Endothelial cell of umbilical vein (primary cell): ENCODE results near the gene MYF6. TPM values are rescaled to one million over a fixed set of nuclear protein-coding genes. Genes with fewer than 3 reads are reported as not detected.

ENCODE experiments used
- BruUV-seq: library from RNA; stranded (reverse); fragments of 400-500 nt; replicated peaks from 2 replicates; lab custom pipeline; 2021; lab: Mats Ljungman, UMichigan
- CTCF ChIA-PET: fragments of 300-600, 350-600 bp; sonication (Branson Sonifier 250); formaldehyde crosslinking; loops from one replicate; lab custom pipeline; 2021; ENCODE audit warnings: antibody characterized with exemption, inconsistent platforms; lab: Charles Lee
- POLR2A ChIA-PET: fragments of 300-600, 350-600 bp; sonication (Branson Sonifier 250); formaldehyde crosslinking; loops from one replicate; lab custom pipeline; 2021; ENCODE audit warnings: antibody characterized with exemption, inconsistent platforms; lab: Charles Lee
- DNase-seq: peaks from one replicate; pipeline ENCODE4 v3.0.0-alpha.2; 2011; ENCODE audit warnings: low read depth, low spot score
- FAIRE-seq: peaks from 2 replicates; lab custom pipeline; 2011; peaks lifted over from hg19 to GRCh38; lab: Jason Lieb, UNC
- H2AFZ ChIP-seq: 2 replicates; pipeline ENCODE4 v1.6.0; 2012; ENCODE audit warnings: low read depth, low read length, control low read depth, inconsistent platforms
- H3K27ac ChIP-seq: 2 replicates; pipeline ENCODE4 v1.5.1; 2011; ENCODE audit warnings: low read depth, mild to moderate bottlenecking, control low read depth, low read length, moderate library complexity; ENCODE audit not compliant: insufficient read depth
- H3K27me3 ChIP-seq, 2 experiments: 2 replicates each; pipeline versions ENCODE4 v1.6.0 to v1.6.1; 2011; ENCODE audit warnings: low read length in 2 of 2, mixed read lengths in 1 of 2; ENCODE audit not compliant: control insufficient read depth in 2 of 2, insufficient read depth in 2 of 2
- H3K36me3 ChIP-seq, 2 experiments: 2 replicates in 1 of 2; 3 replicates in 1 of 2; pipeline ENCODE4 v1.5.1; 2011; ENCODE audit warnings: low read length in 2 of 2, mild to moderate bottlenecking in 1 of 2, moderate library complexity in 1 of 2; ENCODE audit not compliant: control insufficient read depth in 2 of 2, insufficient read depth in 2 of 2; ENCODE audit errors: extremely low read depth in 1 of 2
- H3K4me1 ChIP-seq: 3 replicates; pipeline ENCODE4 v1.5.1; 2011; ENCODE audit warnings: mild to moderate bottlenecking, low read length; ENCODE audit not compliant: control insufficient read depth, insufficient read depth; ENCODE audit errors: extremely low read depth
- H3K4me2 ChIP-seq: 2 replicates; pipeline ENCODE4 v1.6.1; 2011; ENCODE audit warnings: low read length, control low read depth, mixed read lengths; ENCODE audit not compliant: insufficient read depth
- H3K4me3 ChIP-seq, 3 experiments: fragments of 200-600 bp in 1 of 3; sonication (generic), shearing (Covaris generic) in 1 of 3; replicated peaks in 1 of 3; 2 replicates each; pipeline ENCODE4 v1.5.1; 2011 to 2016; ENCODE audit warnings: control low read depth in 3 of 3, low read length in 3 of 3, mild to moderate bottlenecking in 2 of 3, inconsistent platforms in 1 of 3, low read depth in 1 of 3, moderate library complexity in 1 of 3; ENCODE audit not compliant: insufficient read depth in 1 of 3
- H3K79me2 ChIP-seq: 2 replicates; pipeline ENCODE4 v1.6.0; 2012; ENCODE audit warnings: low read length, inconsistent platforms; ENCODE audit not compliant: control insufficient read depth, insufficient read depth
- H3K9ac ChIP-seq: replicated peaks from 2 replicates; pipeline ENCODE3; 2011; ENCODE audit warnings: low read length, control low read depth; ENCODE audit not compliant: insufficient read depth; ENCODE audit errors: extremely low read depth
- H3K9me1 ChIP-seq: replicated peaks from 3 replicates; pipeline ENCODE4 v1.6.0; 2011; ENCODE audit warnings: mild to moderate bottlenecking, low read length; ENCODE audit not compliant: control insufficient read depth, insufficient read depth; ENCODE audit errors: extremely low read depth
- H3K9me3 ChIP-seq: replicated peaks from 2 replicates; pipeline ENCODE4 v1.5.1; 2012; ENCODE audit warnings: low read length, inconsistent platforms; ENCODE audit not compliant: control insufficient read depth, insufficient read depth
- H4K20me1 ChIP-seq: replicated peaks from 2 replicates; pipeline ENCODE3; 2011; ENCODE audit warnings: mild to moderate bottlenecking, low read length; ENCODE audit not compliant: control insufficient read depth, insufficient read depth; ENCODE audit errors: extremely low read depth
- EZH2 ChIP-seq: IDR thresholded peaks from 2 replicates; pipeline ENCODE4 v1.6.1; 2012; ENCODE audit warnings: borderline replicate concordance, low read depth, mild to moderate bottlenecking, moderate library complexity, low read length, inconsistent platforms; ENCODE audit not compliant: severe bottlenecking
- FOS ChIP-seq: IDR thresholded peaks from 2 replicates; pipeline ENCODE4 v1.6.1; 2011; ENCODE audit warnings: mild to moderate bottlenecking, low read length, moderate library complexity, borderline replicate concordance; ENCODE audit not compliant: insufficient read depth
- GATA2 ChIP-seq: IDR thresholded peaks from 2 replicates; pipeline ENCODE4 v1.7.0; 2011; ENCODE audit warnings: low read depth, mild to moderate bottlenecking, moderate library complexity, mixed read lengths, low read length; ENCODE audit not compliant: insufficient read length, insufficient read depth
- JUN ChIP-seq: IDR thresholded peaks from 2 replicates; pipeline ENCODE4 v1.6.1; 2011; ENCODE audit warnings: borderline replicate concordance, low read depth; ENCODE audit not compliant: insufficient read length, insufficient read depth
- MAX ChIP-seq: IDR thresholded peaks from 2 replicates; pipeline ENCODE4 v1.6.1; 2011; ENCODE audit not compliant: insufficient read depth, insufficient read length
- MYC ChIP-seq: IDR thresholded peaks from one replicate; pipeline ENCODE4 v1.6.1; 2011; ENCODE audit warnings: mild to moderate bottlenecking, low read depth, low read length
- POLR2A ChIP-seq: IDR thresholded peaks from 2 replicates; pipeline ENCODE4 v1.6.1; 2012; ENCODE audit warnings: low read depth, mild to moderate bottlenecking, control low read depth, low read length
- POLR2AphosphoS5 ChIP-seq: IDR thresholded peaks from 2 replicates; pipeline ENCODE4 v1.6.1; 2012; ENCODE audit warnings: low read depth, mild to moderate bottlenecking, control low read depth, low read length, moderate library complexity; ENCODE audit not compliant: insufficient read depth
- dilution Hi-C: fragments of 300-500 bp; cut with MboI; formaldehyde crosslinking; loops from one replicate; pipeline ENCODE4 v1.15.0; 2019; ENCODE audit warnings: low sequenced_read_pairs; ENCODE audit not compliant: extremely low pct_ligation_motif_present
- intact Hi-C: fragments of 100-400 bp; cut with micrococcal nuclease; formaldehyde crosslinking; loops from one replicate; pipeline ENCODE4 v1.10.0; 2022
- polyA plus RNA-seq, 4 experiments: library from polyadenylated mRNA; depleted of rRNA in 3 of 4; stranded (reverse) in 3 of 4; unstranded in 1 of 4; fragments of >200 nt; gene quantifications; 2 replicates each; pipeline versions ENCODE4 v1.2.1 to v1.2.3, GENCODE V29; 2011 to 2012; ENCODE audit warnings: missing spikeins in 1 of 4
- total RNA-seq: library from RNA; stranded (reverse); gene quantifications from 2 replicates; pipeline ENCODE4 v1.2.3, GENCODE V29; 2021
- TF ChIP-seq, protein P1 (sequence below), 2 donors: IDR thresholded peaks; 1 replicate in 1 of 2; 2 replicates in 1 of 2; pipeline ENCODE4 v1.5.1; 2011; ENCODE audit warnings: low read length in 2 of 2, mild to moderate bottlenecking in 2 of 2, moderate library complexity in 2 of 2, control low read depth in 1 of 2, inconsistent platforms in 1 of 2, low read depth in 1 of 2; ENCODE audit not compliant: insufficient read depth in 1 of 2; ENCODE audit errors: extremely low read depth in 1 of 2

Gene MYF6
- total and polyA plus RNA-seq, 2 donors (not counting 3 experiments of a cell fraction or from before 2014, with no cell fraction given), result not detected

- H3K27ac ChIP-seq, result no peak overlapping the region
- H3K79me2 ChIP-seq, result no peaks in the 10 kb centered on the region
- ChIA-PET POLR2A (no interaction called here), CTCF (interaction anchor here (1.0 kb wide), 1 partner anchor 73 kb away, joined by 3 read pairs; no protein-coding TSS in a partner anchor)
- no peak overlapping the region for H3K9ac ChIP-seq
- DNase-seq (no peak), FAIRE-seq (no peak)
- no peaks in the 10 kb centered on the region for H3K9me3 ChIP-seq
- no peaks in the 10 kb centered on the region for H4K20me1 ChIP-seq
- intact Hi-C loops (no loop called here), dilution Hi-C loops (no loop called here)
- no peaks in the 10 kb centered on the region for H3K9me1 ChIP-seq
- no peaks in the 10 kb centered on the region for H3K27me3 ChIP-seq
- H3K36me3 ChIP-seq, result no peaks in the 10 kb centered on the region
- H3K4me2 ChIP-seq, result no peak overlapping the region
- TF ChIP-seq MYC, result no peak
- no peak for TF ChIP-seq JUN
- no peak for TF ChIP-seq EZH2
- no peak for TF ChIP-seq POLR2A
- TF ChIP-seq GATA2, result no peak
- no peak for TF ChIP-seq MAX
- no peak for TF ChIP-seq POLR2AphosphoS5
- no peak for TF ChIP-seq FOS
- TF ChIP-seq, protein P1, sequence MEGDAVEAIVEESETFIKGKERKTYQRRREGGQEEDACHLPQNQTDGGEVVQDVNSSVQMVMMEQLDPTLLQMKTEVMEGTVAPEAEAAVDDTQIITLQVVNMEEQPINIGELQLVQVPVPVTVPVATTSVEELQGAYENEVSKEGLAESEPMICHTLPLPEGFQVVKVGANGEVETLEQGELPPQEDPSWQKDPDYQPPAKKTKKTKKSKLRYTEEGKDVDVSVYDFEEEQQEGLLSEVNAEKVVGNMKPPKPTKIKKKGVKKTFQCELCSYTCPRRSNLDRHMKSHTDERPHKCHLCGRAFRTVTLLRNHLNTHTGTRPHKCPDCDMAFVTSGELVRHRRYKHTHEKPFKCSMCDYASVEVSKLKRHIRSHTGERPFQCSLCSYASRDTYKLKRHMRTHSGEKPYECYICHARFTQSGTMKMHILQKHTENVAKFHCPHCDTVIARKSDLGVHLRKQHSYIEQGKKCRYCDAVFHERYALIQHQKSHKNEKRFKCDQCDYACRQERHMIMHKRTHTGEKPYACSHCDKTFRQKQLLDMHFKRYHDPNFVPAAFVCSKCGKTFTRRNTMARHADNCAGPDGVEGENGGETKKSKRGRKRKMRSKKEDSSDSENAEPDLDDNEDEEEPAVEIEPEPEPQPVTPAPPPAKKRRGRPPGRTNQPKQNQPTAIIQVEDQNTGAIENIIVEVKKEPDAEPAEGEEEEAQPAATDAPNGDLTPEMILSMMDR (IDR thresholded peaks at IDR 0.05; ENCODE audit: extremely low read depth in 1 of 2, insufficient read depth in 1 of 2, low read depth in 1 of 2, low read length in 2 of 2), result no peak
- H3K4me1 ChIP-seq, result peaks cover 3% of the 10 kb centered on the region
- peak overlapping the region; percentile 24 for H2AFZ ChIP-seq
- no peak overlapping the region for H3K4me3 ChIP-seq
- no TSS peak for BruUV-seq
These were observed 17.3 kb upstream of the MYF6 start for GRCh38 chr12:80690090-80690489.
